Gastrocnemius medialis (tissue), 4 donors: Measurements from ENCODE around the gene AMFR. TPM values are rescaled to one million over a fixed set of nuclear protein-coding genes. Genes with fewer than 3 reads are reported as not detected.

Experiments used
- ATAC-seq, 2 donors: fragments of 150-250 bp; one replicate each; pipeline ENCODE4 v1.9.1; 2016
- DNase-seq, 2 donors: peaks; one replicate each; pipeline ENCODE4 v3.0.0-alpha.2; 2019
- H3K27ac ChIP-seq, 4 donors: fragments of 200-600 bp; sonication (generic); 1 replicate in 1 of 4; 2 replicates in 3 of 4; pipeline ENCODE4 v1.5.1; 2016 to 2018; ENCODE audit warnings: mild to moderate bottlenecking in 2 of 4, moderate library complexity in 1 of 4
- H3K27me3 ChIP-seq, 3 donors: fragments of 200-600 bp; sonication (generic) in 2 of 3; 1 replicate in 1 of 3; 2 replicates in 2 of 3; pipeline versions ENCODE4 v1.5.1 to v1.6.0; 2016 to 2019; ENCODE audit warnings: mild to moderate bottlenecking in 1 of 3, moderate library complexity in 1 of 3
- H3K36me3 ChIP-seq, 2 donors: fragments of 200-600 bp; sonication (generic) in 1 of 2; one replicate each; pipeline ENCODE4 v1.5.1; 2017 to 2018
- H3K4me1 ChIP-seq, 2 donors: fragments of 200-600 bp; sonication (generic) in 1 of 2; one replicate each; pipeline ENCODE4 v1.5.1; 2016 to 2017; ENCODE audit warnings: mild to moderate bottlenecking in 2 of 2
- H3K4me3 ChIP-seq, 4 donors: fragments of 200-600 bp; sonication (generic) in 3 of 4; 1 replicate in 1 of 4; 2 replicates in 3 of 4; pipeline ENCODE4 v1.5.1; 2016 to 2019; ENCODE audit warnings: mild to moderate bottlenecking in 2 of 4
- H3K9me3 ChIP-seq, 3 donors: fragments of 200-600 bp; sonication (generic) in 2 of 3; 1 replicate in 1 of 3; 2 replicates in 2 of 3; pipeline ENCODE4 v1.5.1; 2016 to 2019
- POLR2A ChIP-seq, 2 donors: fragments of 450-650 bp; IDR thresholded peaks; one replicate each; pipeline ENCODE4 v1.6.1; 2017; ENCODE audit warnings: antibody characterized with exemption in 2 of 2, mild to moderate bottlenecking in 2 of 2, moderate library complexity in 2 of 2
- in situ Hi-C, 4 donors: fragments of 200-750 bp; cut with MboI; loops; one replicate each; pipeline versions ENCODE4 v1.15.0 to v1.8.0; 2017; ENCODE audit warnings: low sequenced_read_pairs in 4 of 4
- intact Hi-C: fragments of 100-400 bp; cut with DNase I; formaldehyde crosslinking; loops from one replicate; pipeline ENCODE4 v1.15.1; 2023; ENCODE audit warnings: low total_unique reads
- total RNA-seq, 4 donors: library from RNA; depleted of rRNA; stranded (reverse); fragments of >200 nt; gene quantifications; one replicate each; pipeline versions ENCODE4 v1.1.0 to v1.2.3, GENCODE V29; 2016
- TF ChIP-seq, protein P1 (sequence below), 5 experiments: fragments of 450-650 bp in 3 of 5; fragments of 200-600 bp in 2 of 5; sonication (generic) in 2 of 5; IDR thresholded peaks in 4 of 5; conservative IDR thresholded peaks in 1 of 5; 1 replicate in 4 of 5; 2 replicates in 1 of 5; pipeline ENCODE4 v1.5.1; 2016 to 2019; ENCODE audit warnings: antibody characterized with exemption in 5 of 5, mild to moderate bottlenecking in 3 of 5, moderate library complexity in 3 of 5

AMFR gene
- total RNA-seq, 4 donors from 2014 or later = 349 to 951 (median 571) TPM

DNA sequence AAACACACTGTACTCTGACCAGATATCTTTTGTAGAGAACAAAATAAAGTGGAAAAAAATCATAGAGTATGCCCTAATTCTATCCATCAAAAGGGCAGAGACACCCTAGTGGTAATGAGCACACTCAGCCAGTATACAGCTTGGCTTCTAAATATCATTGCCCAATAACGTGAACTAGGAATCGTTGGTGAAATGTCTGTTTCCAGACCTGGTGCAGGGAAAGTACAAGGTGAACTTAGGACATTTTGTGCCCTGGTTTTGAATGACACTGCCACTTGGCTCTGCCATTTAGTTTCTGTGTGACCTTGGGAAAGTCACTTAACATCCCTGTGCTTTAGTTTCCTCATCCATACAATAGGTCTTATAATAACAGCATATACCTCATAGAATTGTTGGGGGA lies 13.7 kb downstream of the AMFR start:
- Histone ChIP-seq H3K36me3 (peaks cover 0 to 51% of the 10 kb centered on the region in 2 donors), H3K27ac (peak overlapping the region; percentile 77 to 96 (median 80)), H3K4me1 (peaks cover 71 to 77% of the 10 kb centered on the region in 2 donors), H3K9me3 (no peaks in the 10 kb centered on the region), H3K4me3 (no peak overlapping the region), H3K27me3 (no peaks in the 10 kb centered on the region)
- intact Hi-C loops = loop anchor here (2.0 to 5.0 kb wide), 2 partner anchors 71 to 195 kb away; no protein-coding TSS in a partner anchor
- peak; percentile 74 to 86 for ATAC-seq
- in situ Hi-C loops = loop anchor here in 1 of 4 donors (25.0 kb wide), 1 partner anchor 276 kb away; the partner anchor contains the start of gene MT1X
- TF ChIP-seq POLR2A (IDR thresholded peaks at IDR 0.05) = no peak
- TF ChIP-seq, protein P1, sequence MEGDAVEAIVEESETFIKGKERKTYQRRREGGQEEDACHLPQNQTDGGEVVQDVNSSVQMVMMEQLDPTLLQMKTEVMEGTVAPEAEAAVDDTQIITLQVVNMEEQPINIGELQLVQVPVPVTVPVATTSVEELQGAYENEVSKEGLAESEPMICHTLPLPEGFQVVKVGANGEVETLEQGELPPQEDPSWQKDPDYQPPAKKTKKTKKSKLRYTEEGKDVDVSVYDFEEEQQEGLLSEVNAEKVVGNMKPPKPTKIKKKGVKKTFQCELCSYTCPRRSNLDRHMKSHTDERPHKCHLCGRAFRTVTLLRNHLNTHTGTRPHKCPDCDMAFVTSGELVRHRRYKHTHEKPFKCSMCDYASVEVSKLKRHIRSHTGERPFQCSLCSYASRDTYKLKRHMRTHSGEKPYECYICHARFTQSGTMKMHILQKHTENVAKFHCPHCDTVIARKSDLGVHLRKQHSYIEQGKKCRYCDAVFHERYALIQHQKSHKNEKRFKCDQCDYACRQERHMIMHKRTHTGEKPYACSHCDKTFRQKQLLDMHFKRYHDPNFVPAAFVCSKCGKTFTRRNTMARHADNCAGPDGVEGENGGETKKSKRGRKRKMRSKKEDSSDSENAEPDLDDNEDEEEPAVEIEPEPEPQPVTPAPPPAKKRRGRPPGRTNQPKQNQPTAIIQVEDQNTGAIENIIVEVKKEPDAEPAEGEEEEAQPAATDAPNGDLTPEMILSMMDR (IDR thresholded peaks at IDR 0.05 in 4 of 5, conservative IDR thresholded peaks at IDR 0.05 in 1 of 5) = peak in 4 of 5 experiments; percentile 21 to 61 (median 34)
- peak; percentile 39 to 79 for DNase-seq

DNA sequence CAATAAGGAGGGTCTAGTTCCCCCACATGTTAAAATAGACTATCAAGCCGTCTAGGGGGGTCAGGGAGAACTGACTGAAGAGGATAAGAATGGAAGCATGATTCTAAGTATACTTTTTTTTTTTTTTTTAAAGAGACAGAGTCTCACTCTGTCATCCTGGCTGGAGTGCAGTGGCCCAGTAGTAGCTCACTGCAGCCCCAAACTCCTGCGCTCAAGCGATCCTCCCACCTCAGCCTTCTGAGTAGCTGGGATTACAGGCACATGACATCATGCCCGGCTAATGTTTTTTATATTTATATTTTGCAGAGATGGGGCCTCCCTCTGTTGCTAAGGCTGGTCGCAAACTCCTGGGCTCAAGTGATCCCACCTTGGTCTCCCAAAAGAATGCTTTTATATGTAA lies 14.2 kb downstream of the AMFR start:
- no peaks in the 10 kb centered on the region for H3K27me3 ChIP-seq
- peak overlapping the region; percentile 77 to 96 (median 80) for H3K27ac ChIP-seq
- peak; percentile 14 to 51 for ATAC-seq
- DNase-seq = peak in 1 of 2 donors; percentile 74
- in situ Hi-C loops (loop anchor here in 1 of 4 donors (25.0 kb wide), 1 partner anchor 276 kb away; the partner anchor contains the start of gene MT1X), intact Hi-C loops (loop anchor here (2.0 to 5.0 kb wide), 2 partner anchors 71 to 196 kb away; no protein-coding TSS in a partner anchor)
- peaks cover 66 to 72% of the 10 kb centered on the region in 2 donors for H3K4me1 ChIP-seq
- no peak overlapping the region for H3K4me3 ChIP-seq
- H3K36me3 ChIP-seq = peaks cover 0 to 51% of the 10 kb centered on the region in 2 donors
- no peaks in the 10 kb centered on the region for H3K9me3 ChIP-seq
- peak in 1 of 2 donors; percentile 30 for TF ChIP-seq POLR2A (IDR thresholded peaks at IDR 0.05)
- TF ChIP-seq, protein P1 (IDR thresholded peaks at IDR 0.05 in 4 of 5, conservative IDR thresholded peaks at IDR 0.05 in 1 of 5) = no peak

DNA sequence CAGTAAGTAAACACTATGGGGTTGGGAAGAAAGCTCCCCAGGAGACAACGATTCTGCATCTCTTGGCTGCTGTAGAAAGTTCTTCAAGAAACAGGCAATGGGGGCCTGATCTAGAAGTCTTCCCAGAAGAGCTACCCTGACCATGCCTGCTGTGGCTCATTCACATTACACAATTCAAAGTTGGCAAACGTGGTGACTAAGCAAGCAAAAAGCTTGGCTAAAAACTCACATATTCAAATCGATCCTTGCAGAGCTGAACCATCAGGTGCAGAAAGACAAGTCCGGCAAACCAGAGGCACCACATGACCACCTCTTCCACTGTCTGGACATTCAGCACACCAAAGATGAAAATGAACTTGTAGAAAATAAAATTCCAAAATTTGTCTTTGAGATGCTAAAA lies 16.1 kb downstream of the AMFR start:
- in situ Hi-C loops (loop anchor here in 1 of 4 donors (25.0 kb wide), 1 partner anchor 278 kb away; the partner anchor contains the start of gene MT1X), intact Hi-C loops (no loop called here)
- Histone ChIP-seq H3K36me3 (peaks cover 0 to 66% of the 10 kb centered on the region in 2 donors), H3K27ac (peak overlapping the region; percentile 77 to 96 (median 84)), H3K9me3 (no peaks in the 10 kb centered on the region), H3K4me1 (peaks cover 49 to 53% of the 10 kb centered on the region in 2 donors), H3K27me3 (no peaks in the 10 kb centered on the region), H3K4me3 (no peak overlapping the region)
- TF ChIP-seq, protein P1 (IDR thresholded peaks at IDR 0.05 in 4 of 5, conservative IDR thresholded peaks at IDR 0.05 in 1 of 5) = no peak
- TF ChIP-seq POLR2A (IDR thresholded peaks at IDR 0.05) = no peak
- DNase-seq (peak in 1 of 2 donors; percentile 46), ATAC-seq (peak; percentile 29 to 31)

DNA sequence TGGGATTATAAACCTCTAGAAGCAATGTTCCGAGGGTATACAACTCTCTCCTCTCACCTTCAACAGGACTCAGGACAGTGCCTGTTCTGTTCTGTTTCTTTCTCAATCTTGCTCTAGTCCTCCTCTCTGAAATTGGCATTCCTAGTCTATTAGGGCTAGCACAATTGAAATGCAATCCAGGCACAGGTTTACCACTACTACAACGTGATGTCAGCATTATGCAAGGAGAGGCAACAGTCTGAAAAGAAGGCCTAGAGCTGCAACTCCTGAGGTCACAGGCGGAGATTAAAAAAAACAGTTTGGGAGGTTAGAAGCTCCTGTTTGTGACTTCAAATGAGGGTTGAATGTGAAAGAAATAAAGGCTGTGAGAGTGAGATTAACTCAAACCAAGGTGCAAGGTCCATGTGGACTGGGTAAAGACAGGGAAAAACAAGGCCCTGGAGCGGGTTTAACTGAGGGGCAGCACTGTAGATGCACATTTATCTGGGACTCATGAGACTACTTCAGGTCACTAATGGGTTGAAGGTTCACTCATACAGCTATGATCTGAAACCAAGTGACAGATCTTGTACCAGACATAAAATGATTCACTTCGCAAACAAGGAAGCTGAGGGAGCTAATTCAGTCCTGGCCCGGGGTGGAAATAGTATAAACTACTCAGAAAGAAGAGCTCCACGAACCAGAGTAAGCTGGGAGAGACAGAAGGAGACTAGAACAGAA lies 16.8 kb downstream of the AMFR start:
- no peak for TF ChIP-seq POLR2A (IDR thresholded peaks at IDR 0.05)
- TF ChIP-seq, protein P1 (IDR thresholded peaks at IDR 0.05 in 4 of 5, conservative IDR thresholded peaks at IDR 0.05 in 1 of 5) = no peak
- ATAC-seq (peak; percentile 74 to 79), DNase-seq (peak; percentile 32 to 64)
- Histone ChIP-seq H3K36me3 (peaks cover under 1 to 68% of the 10 kb centered on the region in 2 donors), H3K27me3 (no peaks in the 10 kb centered on the region), H3K9me3 (no peaks in the 10 kb centered on the region), H3K4me1 (peaks cover 43 to 47% of the 10 kb centered on the region in 2 donors), H3K4me3 (no peak overlapping the region), H3K27ac (peak overlapping the region; percentile 77 to 96 (median 84))
- intact Hi-C loops (no loop called here), in situ Hi-C loops (loop anchor here in 1 of 4 donors (25.0 kb wide), 1 partner anchor 279 kb away; the partner anchor contains the start of gene MT1X)
